ENCODE results near the gene DCAF7. TPM values are rescaled to one million over a fixed set of nuclear protein-coding genes. Genes with fewer than 3 reads are reported as not detected.

Gene DCAF7
- total and polyA plus RNA-seq, 7 donors, result 10.6 to 30.2 (median 25.1) TPM

- Histone ChIP-seq H3K36me3 (ENCODE audit: insufficient read depth in 1 of 2, low read depth in 1 of 2) (peaks cover 0 to 7% of the 10 kb centered on the region in 2 donors), H3K4me3 (peak overlapping the region; percentile 87), H3K27ac (peak overlapping the region; percentile 90), H3K4me1 (peaks cover 47% of the 10 kb centered on the region), H3K9me3 (no peaks in the 10 kb centered on the region), H3K27me3 (ENCODE audit: insufficient read depth in 3 of 3, low read length in 2 of 3) (no peaks in the 10 kb centered on the region)
- TF ChIP-seq CTCF (IDR thresholded peaks at IDR 0.05), result no peak
- intact Hi-C loops (cut with DNase I), result loop anchor here in 1 of 2 donors (5.0 kb wide), 1 partner anchor 118 kb away; the partner anchor contains the start of gene STRADA
- no peak for DNase-seq
- 28 to 39% (median 29%) methylated on average over 7 of the region's 7 CpGs for WGBS, 3 donors
- ATAC-seq, result no peak
These were observed 73.7 kb downstream of the DCAF7 start for GRCh38 chr17:63623786-63624530.

GRCh38 chr17:63624531-63624880 lies 74.2 kb downstream of the DCAF7 start:
- peaks cover 0 to 7% of the 10 kb centered on the region in 2 donors for H3K36me3 ChIP-seq (ENCODE audit: insufficient read depth in 1 of 2, low read depth in 1 of 2)
- peaks cover 52% of the 10 kb centered on the region for H3K4me1 ChIP-seq
- DNase-seq (no peak), ATAC-seq (no peak)
- no peak for TF ChIP-seq CTCF (IDR thresholded peaks at IDR 0.05)
- H3K27me3 ChIP-seq (ENCODE audit: insufficient read depth in 3 of 3, low read length in 2 of 3), result no peaks in the 10 kb centered on the region
- H3K4me3 ChIP-seq, result peak overlapping the region; percentile 87
- intact Hi-C loops (cut with DNase I), result loop anchor here in 1 of 2 donors (5.0 kb wide), 1 partner anchor 118 kb away; the partner anchor contains the start of gene STRADA
- peak overlapping the region; percentile 3 for H3K27ac ChIP-seq
- no peaks in the 10 kb centered on the region for H3K9me3 ChIP-seq
- WGBS, 3 donors, result 62 to 83% (median 63%) methylated on average over 1 of the region's 1 CpG

DNA sequence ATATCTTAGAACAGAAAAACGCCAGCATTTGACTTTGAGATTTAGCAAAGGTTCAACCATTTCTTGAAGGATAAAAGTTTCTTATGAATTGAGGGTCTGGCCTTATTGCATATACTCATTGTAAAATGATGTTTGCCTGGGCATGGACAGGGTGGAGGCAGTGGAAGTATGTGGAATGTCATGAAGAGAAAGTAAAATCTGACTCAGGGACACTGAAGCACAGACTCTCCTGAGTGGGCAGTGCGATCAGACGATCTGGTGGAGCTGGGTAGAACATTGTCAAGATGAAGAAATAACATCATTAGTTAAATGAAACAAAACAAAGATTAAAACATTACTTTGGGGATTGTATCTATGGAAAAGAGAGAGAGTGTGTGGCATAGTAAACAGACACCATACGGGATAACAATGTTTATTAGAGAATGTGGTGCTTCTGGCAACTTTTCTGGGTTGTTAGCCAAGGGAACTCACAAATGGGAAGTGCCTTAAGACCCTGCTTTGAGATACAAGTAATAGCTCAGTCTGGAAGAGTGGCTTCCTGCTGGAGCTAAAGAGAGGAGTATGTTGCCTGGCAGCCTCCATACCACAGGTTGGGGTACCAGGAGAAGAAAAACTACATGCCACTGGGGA lies 76.4 kb downstream of the DCAF7 start:
- Histone ChIP-seq H3K4me3 (no peak overlapping the region), H3K27me3 (ENCODE audit: insufficient read depth in 3 of 3, low read length in 2 of 3) (no peaks in the 10 kb centered on the region), H3K36me3 (ENCODE audit: insufficient read depth in 1 of 2, low read depth in 1 of 2) (peaks cover 0 to 7% of the 10 kb centered on the region in 2 donors), H3K9me3 (no peaks in the 10 kb centered on the region), H3K4me1 (peaks cover 66% of the 10 kb centered on the region), H3K27ac (peak overlapping the region; percentile 19)
- intact Hi-C loops (cut with DNase I), result no loop called here
- 47 to 62% (median 58%) methylated on average over 4 of the region's 4 CpGs for WGBS, 3 donors
- DNase-seq (no peak), ATAC-seq (no peak)
- TF ChIP-seq CTCF (IDR thresholded peaks at IDR 0.05), result no peak

GRCh38 chr17:63629627-63630026 lies 79.3 kb downstream of the DCAF7 start:
- H3K4me1 ChIP-seq, result peaks cover 59% of the 10 kb centered on the region
- ATAC-seq (peak; percentile 58 to 79 (median 72)), DNase-seq (no peak)
- no peaks in the 10 kb centered on the region for H3K27me3 ChIP-seq (ENCODE audit: insufficient read depth in 3 of 3, low read length in 2 of 3)
- H3K4me3 ChIP-seq, result no peak overlapping the region
- 14 to 18% (median 15%) methylated on average over 1 of the region's 1 CpG for WGBS, 3 donors
- H3K36me3 ChIP-seq (ENCODE audit: insufficient read depth in 1 of 2, low read depth in 1 of 2), result peaks cover 0 to 29% of the 10 kb centered on the region in 2 donors
- intact Hi-C loops (cut with DNase I), result no loop called here
- no peak for TF ChIP-seq CTCF (IDR thresholded peaks at IDR 0.05)
- no peaks in the 10 kb centered on the region for H3K9me3 ChIP-seq
- peak overlapping the region; percentile 53 for H3K27ac ChIP-seq
